Endothelial cell of umbilical vein (primary cell): ENCODE data around the gene ANKRD31. TPM values are rescaled to one million over a fixed set of nuclear protein-coding genes. Genes with fewer than 3 reads are reported as not detected.

Experiments
- BruUV-seq: library from RNA; stranded (reverse); fragments of 400-500 nt; replicated peaks from 2 replicates; lab custom pipeline; 2021; lab: Mats Ljungman, UMichigan
- CTCF ChIA-PET: fragments of 300-600, 350-600 bp; sonication (Branson Sonifier 250); formaldehyde crosslinking; loops from one replicate; lab custom pipeline; 2021; ENCODE audit warnings: antibody characterized with exemption, inconsistent platforms; lab: Charles Lee
- POLR2A ChIA-PET: fragments of 300-600, 350-600 bp; sonication (Branson Sonifier 250); formaldehyde crosslinking; loops from one replicate; lab custom pipeline; 2021; ENCODE audit warnings: antibody characterized with exemption, inconsistent platforms; lab: Charles Lee
- DNase-seq: peaks from one replicate; pipeline ENCODE4 v3.0.0-alpha.2; 2011; ENCODE audit warnings: low read depth, low spot score
- FAIRE-seq: peaks from 2 replicates; lab custom pipeline; 2011; peaks lifted over from hg19 to GRCh38; lab: Jason Lieb, UNC
- H2AFZ ChIP-seq: 2 replicates; pipeline ENCODE4 v1.6.0; 2012; ENCODE audit warnings: low read depth, low read length, control low read depth, inconsistent platforms
- H3K27ac ChIP-seq: 2 replicates; pipeline ENCODE4 v1.5.1; 2011; ENCODE audit warnings: low read depth, mild to moderate bottlenecking, control low read depth, low read length, moderate library complexity; ENCODE audit not compliant: insufficient read depth
- H3K27me3 ChIP-seq, 2 experiments: 2 replicates each; pipeline versions ENCODE4 v1.6.0 to v1.6.1; 2011; ENCODE audit warnings: low read length in 2 of 2, mixed read lengths in 1 of 2; ENCODE audit not compliant: control insufficient read depth in 2 of 2, insufficient read depth in 2 of 2
- H3K36me3 ChIP-seq, 2 experiments: 2 replicates in 1 of 2; 3 replicates in 1 of 2; pipeline ENCODE4 v1.5.1; 2011; ENCODE audit warnings: low read length in 2 of 2, mild to moderate bottlenecking in 1 of 2, moderate library complexity in 1 of 2; ENCODE audit not compliant: control insufficient read depth in 2 of 2, insufficient read depth in 2 of 2; ENCODE audit errors: extremely low read depth in 1 of 2
- H3K4me1 ChIP-seq: 3 replicates; pipeline ENCODE4 v1.5.1; 2011; ENCODE audit warnings: mild to moderate bottlenecking, low read length; ENCODE audit not compliant: control insufficient read depth, insufficient read depth; ENCODE audit errors: extremely low read depth
- H3K4me2 ChIP-seq: 2 replicates; pipeline ENCODE4 v1.6.1; 2011; ENCODE audit warnings: low read length, control low read depth, mixed read lengths; ENCODE audit not compliant: insufficient read depth
- H3K4me3 ChIP-seq, 3 experiments: fragments of 200-600 bp in 1 of 3; sonication (generic), shearing (Covaris generic) in 1 of 3; replicated peaks in 1 of 3; 2 replicates each; pipeline ENCODE4 v1.5.1; 2011 to 2016; ENCODE audit warnings: control low read depth in 3 of 3, low read length in 3 of 3, mild to moderate bottlenecking in 2 of 3, inconsistent platforms in 1 of 3, low read depth in 1 of 3, moderate library complexity in 1 of 3; ENCODE audit not compliant: insufficient read depth in 1 of 3
- H3K79me2 ChIP-seq: 2 replicates; pipeline ENCODE4 v1.6.0; 2012; ENCODE audit warnings: low read length, inconsistent platforms; ENCODE audit not compliant: control insufficient read depth, insufficient read depth
- H3K9ac ChIP-seq: replicated peaks from 2 replicates; pipeline ENCODE3; 2011; ENCODE audit warnings: low read length, control low read depth; ENCODE audit not compliant: insufficient read depth; ENCODE audit errors: extremely low read depth
- H3K9me1 ChIP-seq: replicated peaks from 3 replicates; pipeline ENCODE4 v1.6.0; 2011; ENCODE audit warnings: mild to moderate bottlenecking, low read length; ENCODE audit not compliant: control insufficient read depth, insufficient read depth; ENCODE audit errors: extremely low read depth
- H3K9me3 ChIP-seq: replicated peaks from 2 replicates; pipeline ENCODE4 v1.5.1; 2012; ENCODE audit warnings: low read length, inconsistent platforms; ENCODE audit not compliant: control insufficient read depth, insufficient read depth
- H4K20me1 ChIP-seq: replicated peaks from 2 replicates; pipeline ENCODE3; 2011; ENCODE audit warnings: mild to moderate bottlenecking, low read length; ENCODE audit not compliant: control insufficient read depth, insufficient read depth; ENCODE audit errors: extremely low read depth
- EZH2 ChIP-seq: IDR thresholded peaks from 2 replicates; pipeline ENCODE4 v1.6.1; 2012; ENCODE audit warnings: borderline replicate concordance, low read depth, mild to moderate bottlenecking, moderate library complexity, low read length, inconsistent platforms; ENCODE audit not compliant: severe bottlenecking
- FOS ChIP-seq: IDR thresholded peaks from 2 replicates; pipeline ENCODE4 v1.6.1; 2011; ENCODE audit warnings: mild to moderate bottlenecking, low read length, moderate library complexity, borderline replicate concordance; ENCODE audit not compliant: insufficient read depth
- GATA2 ChIP-seq: IDR thresholded peaks from 2 replicates; pipeline ENCODE4 v1.7.0; 2011; ENCODE audit warnings: low read depth, mild to moderate bottlenecking, moderate library complexity, mixed read lengths, low read length; ENCODE audit not compliant: insufficient read length, insufficient read depth
- JUN ChIP-seq: IDR thresholded peaks from 2 replicates; pipeline ENCODE4 v1.6.1; 2011; ENCODE audit warnings: borderline replicate concordance, low read depth; ENCODE audit not compliant: insufficient read length, insufficient read depth
- MYC ChIP-seq: IDR thresholded peaks from one replicate; pipeline ENCODE4 v1.6.1; 2011; ENCODE audit warnings: mild to moderate bottlenecking, low read depth, low read length
- POLR2A ChIP-seq: IDR thresholded peaks from 2 replicates; pipeline ENCODE4 v1.6.1; 2012; ENCODE audit warnings: low read depth, mild to moderate bottlenecking, control low read depth, low read length
- POLR2AphosphoS5 ChIP-seq: IDR thresholded peaks from 2 replicates; pipeline ENCODE4 v1.6.1; 2012; ENCODE audit warnings: low read depth, mild to moderate bottlenecking, control low read depth, low read length, moderate library complexity; ENCODE audit not compliant: insufficient read depth
- dilution Hi-C: fragments of 300-500 bp; cut with MboI; formaldehyde crosslinking; loops from one replicate; pipeline ENCODE4 v1.15.0; 2019; ENCODE audit warnings: low sequenced_read_pairs; ENCODE audit not compliant: extremely low pct_ligation_motif_present
- intact Hi-C: fragments of 100-400 bp; cut with micrococcal nuclease; formaldehyde crosslinking; loops from one replicate; pipeline ENCODE4 v1.10.0; 2022
- polyA plus RNA-seq, 4 experiments: library from polyadenylated mRNA; depleted of rRNA in 3 of 4; stranded (reverse) in 3 of 4; unstranded in 1 of 4; fragments of >200 nt; gene quantifications; 2 replicates each; pipeline versions ENCODE4 v1.2.1 to v1.2.3, GENCODE V29; 2011 to 2012; ENCODE audit warnings: missing spikeins in 1 of 4
- total RNA-seq: library from RNA; stranded (reverse); gene quantifications from 2 replicates; pipeline ENCODE4 v1.2.3, GENCODE V29; 2021
- TF ChIP-seq, protein P1 (sequence below): IDR thresholded peaks from 2 replicates; pipeline ENCODE4 v1.6.1; 2011; ENCODE audit not compliant: insufficient read depth, insufficient read length
- TF ChIP-seq, protein P2 (sequence below), 2 donors: IDR thresholded peaks; 1 replicate in 1 of 2; 2 replicates in 1 of 2; pipeline ENCODE4 v1.5.1; 2011; ENCODE audit warnings: low read length in 2 of 2, mild to moderate bottlenecking in 2 of 2, moderate library complexity in 2 of 2, control low read depth in 1 of 2, inconsistent platforms in 1 of 2, low read depth in 1 of 2; ENCODE audit not compliant: insufficient read depth in 1 of 2; ENCODE audit errors: extremely low read depth in 1 of 2

The ANKRD31 gene
- total and polyA plus RNA-seq, 2 donors (not counting 3 experiments of a cell fraction or from before 2014, with no cell fraction given) = not detected

DNA sequence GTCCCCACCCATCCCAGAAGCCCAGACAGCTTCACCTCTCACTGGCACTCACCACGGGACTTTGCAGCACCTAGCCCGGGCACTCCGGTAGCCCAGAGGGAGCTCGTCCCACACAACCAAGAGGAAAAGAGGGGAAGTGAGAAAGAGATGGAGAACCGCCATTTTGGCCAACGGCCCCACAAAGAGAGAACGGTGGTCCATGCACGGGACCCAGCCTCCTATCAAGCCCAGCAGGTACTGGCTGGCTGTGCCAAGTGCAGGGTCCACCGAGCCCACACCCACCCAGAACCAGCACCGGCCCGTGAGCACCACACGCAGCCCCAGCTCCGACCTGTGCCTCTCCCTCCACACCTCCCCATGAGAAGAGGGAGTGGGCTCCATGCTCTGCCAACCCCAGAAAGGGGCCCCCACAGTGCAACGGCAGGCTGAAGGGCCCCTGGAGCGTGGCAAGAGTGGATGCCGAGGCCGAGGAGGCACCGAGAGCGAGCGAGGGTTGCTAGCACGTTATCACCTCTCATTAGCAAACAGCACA, 105.8 kb downstream of the ANKRD31 start:
- no peaks in the 10 kb centered on the region for H4K20me1 ChIP-seq
- H3K79me2 ChIP-seq = no peaks in the 10 kb centered on the region
- TF ChIP-seq, protein P1, sequence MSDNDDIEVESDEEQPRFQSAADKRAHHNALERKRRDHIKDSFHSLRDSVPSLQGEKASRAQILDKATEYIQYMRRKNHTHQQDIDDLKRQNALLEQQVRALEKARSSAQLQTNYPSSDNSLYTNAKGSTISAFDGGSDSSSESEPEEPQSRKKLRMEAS = no peak
- TF ChIP-seq EZH2 (no peak), JUN (no peak), GATA2 (no peak), POLR2A (no peak), FOS (no peak), MYC (no peak), POLR2AphosphoS5 (no peak)
- TF ChIP-seq, protein P2, sequence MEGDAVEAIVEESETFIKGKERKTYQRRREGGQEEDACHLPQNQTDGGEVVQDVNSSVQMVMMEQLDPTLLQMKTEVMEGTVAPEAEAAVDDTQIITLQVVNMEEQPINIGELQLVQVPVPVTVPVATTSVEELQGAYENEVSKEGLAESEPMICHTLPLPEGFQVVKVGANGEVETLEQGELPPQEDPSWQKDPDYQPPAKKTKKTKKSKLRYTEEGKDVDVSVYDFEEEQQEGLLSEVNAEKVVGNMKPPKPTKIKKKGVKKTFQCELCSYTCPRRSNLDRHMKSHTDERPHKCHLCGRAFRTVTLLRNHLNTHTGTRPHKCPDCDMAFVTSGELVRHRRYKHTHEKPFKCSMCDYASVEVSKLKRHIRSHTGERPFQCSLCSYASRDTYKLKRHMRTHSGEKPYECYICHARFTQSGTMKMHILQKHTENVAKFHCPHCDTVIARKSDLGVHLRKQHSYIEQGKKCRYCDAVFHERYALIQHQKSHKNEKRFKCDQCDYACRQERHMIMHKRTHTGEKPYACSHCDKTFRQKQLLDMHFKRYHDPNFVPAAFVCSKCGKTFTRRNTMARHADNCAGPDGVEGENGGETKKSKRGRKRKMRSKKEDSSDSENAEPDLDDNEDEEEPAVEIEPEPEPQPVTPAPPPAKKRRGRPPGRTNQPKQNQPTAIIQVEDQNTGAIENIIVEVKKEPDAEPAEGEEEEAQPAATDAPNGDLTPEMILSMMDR (IDR thresholded peaks at IDR 0.05; ENCODE audit: extremely low read depth in 1 of 2, insufficient read depth in 1 of 2, low read depth in 1 of 2, low read length in 2 of 2) = no peak
- DNase-seq (no peak), FAIRE-seq (no peak)
- CTCF ChIA-PET = no interaction called here
- no peak overlapping the region for H3K4me3 ChIP-seq
- intact Hi-C loops = no loop called here
- no peak overlapping the region for H3K27ac ChIP-seq
- no peak overlapping the region for H3K9ac ChIP-seq
- no peaks in the 10 kb centered on the region for H3K27me3 ChIP-seq
- dilution Hi-C loops = no loop called here
- H3K9me1 ChIP-seq = no peaks in the 10 kb centered on the region
- POLR2A ChIA-PET = no interaction called here
- no peaks in the 10 kb centered on the region for H3K36me3 ChIP-seq
- no peak overlapping the region for H2AFZ ChIP-seq
- no peak overlapping the region for H3K4me2 ChIP-seq
- H3K4me1 ChIP-seq = no peaks in the 10 kb centered on the region
- no TSS peak for BruUV-seq
- H3K9me3 ChIP-seq = no peaks in the 10 kb centered on the region
